Measurements from ENCODE around the gene TPPP3.

DNA sequence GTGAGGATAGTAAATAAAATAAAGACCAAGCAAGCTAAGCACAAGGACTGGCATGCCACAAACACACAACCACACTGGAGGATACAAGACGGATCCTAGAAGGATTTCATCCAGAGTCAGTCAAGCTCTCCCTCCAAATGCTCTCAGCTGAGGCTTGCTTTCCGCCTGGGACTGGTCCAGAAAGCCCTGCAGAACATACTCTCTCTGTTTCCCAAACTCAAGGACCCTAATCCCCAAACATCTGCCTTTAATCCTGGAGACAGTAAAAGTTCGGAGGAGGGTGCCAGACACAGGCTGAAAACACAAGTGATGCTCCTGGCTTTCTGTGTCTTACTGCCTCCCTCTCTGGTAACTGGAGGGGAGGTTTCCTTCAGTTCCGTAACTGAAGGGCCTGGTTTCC is 32.3 kb upstream of the TPPP3 start:
- TF ChIP-seq, protein P1, sequence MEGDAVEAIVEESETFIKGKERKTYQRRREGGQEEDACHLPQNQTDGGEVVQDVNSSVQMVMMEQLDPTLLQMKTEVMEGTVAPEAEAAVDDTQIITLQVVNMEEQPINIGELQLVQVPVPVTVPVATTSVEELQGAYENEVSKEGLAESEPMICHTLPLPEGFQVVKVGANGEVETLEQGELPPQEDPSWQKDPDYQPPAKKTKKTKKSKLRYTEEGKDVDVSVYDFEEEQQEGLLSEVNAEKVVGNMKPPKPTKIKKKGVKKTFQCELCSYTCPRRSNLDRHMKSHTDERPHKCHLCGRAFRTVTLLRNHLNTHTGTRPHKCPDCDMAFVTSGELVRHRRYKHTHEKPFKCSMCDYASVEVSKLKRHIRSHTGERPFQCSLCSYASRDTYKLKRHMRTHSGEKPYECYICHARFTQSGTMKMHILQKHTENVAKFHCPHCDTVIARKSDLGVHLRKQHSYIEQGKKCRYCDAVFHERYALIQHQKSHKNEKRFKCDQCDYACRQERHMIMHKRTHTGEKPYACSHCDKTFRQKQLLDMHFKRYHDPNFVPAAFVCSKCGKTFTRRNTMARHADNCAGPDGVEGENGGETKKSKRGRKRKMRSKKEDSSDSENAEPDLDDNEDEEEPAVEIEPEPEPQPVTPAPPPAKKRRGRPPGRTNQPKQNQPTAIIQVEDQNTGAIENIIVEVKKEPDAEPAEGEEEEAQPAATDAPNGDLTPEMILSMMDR (IDR thresholded peaks at IDR 0.05): no peak
- TF ChIP-seq, protein P2, sequence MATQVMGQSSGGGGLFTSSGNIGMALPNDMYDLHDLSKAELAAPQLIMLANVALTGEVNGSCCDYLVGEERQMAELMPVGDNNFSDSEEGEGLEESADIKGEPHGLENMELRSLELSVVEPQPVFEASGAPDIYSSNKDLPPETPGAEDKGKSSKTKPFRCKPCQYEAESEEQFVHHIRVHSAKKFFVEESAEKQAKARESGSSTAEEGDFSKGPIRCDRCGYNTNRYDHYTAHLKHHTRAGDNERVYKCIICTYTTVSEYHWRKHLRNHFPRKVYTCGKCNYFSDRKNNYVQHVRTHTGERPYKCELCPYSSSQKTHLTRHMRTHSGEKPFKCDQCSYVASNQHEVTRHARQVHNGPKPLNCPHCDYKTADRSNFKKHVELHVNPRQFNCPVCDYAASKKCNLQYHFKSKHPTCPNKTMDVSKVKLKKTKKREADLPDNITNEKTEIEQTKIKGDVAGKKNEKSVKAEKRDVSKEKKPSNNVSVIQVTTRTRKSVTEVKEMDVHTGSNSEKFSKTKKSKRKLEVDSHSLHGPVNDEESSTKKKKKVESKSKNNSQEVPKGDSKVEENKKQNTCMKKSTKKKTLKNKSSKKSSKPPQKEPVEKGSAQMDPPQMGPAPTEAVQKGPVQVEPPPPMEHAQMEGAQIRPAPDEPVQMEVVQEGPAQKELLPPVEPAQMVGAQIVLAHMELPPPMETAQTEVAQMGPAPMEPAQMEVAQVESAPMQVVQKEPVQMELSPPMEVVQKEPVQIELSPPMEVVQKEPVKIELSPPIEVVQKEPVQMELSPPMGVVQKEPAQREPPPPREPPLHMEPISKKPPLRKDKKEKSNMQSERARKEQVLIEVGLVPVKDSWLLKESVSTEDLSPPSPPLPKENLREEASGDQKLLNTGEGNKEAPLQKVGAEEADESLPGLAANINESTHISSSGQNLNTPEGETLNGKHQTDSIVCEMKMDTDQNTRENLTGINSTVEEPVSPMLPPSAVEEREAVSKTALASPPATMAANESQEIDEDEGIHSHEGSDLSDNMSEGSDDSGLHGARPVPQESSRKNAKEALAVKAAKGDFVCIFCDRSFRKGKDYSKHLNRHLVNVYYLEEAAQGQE (IDR thresholded peaks at IDR 0.05; ENCODE audit: insufficient read depth in 1 of 2, low read depth in 2 of 2, low read length in 1 of 2): no peak
- TF ChIP-seq POLR2AphosphoS5 (IDR thresholded peaks at IDR 0.05; ENCODE audit: low read depth, low read length): no peak
- no peak for TF ChIP-seq SIN3A (IDR thresholded peaks at IDR 0.05; ENCODE audit: borderline replicate concordance, insufficient read depth, low read depth, low read length)
- TF ChIP-seq TCF7L2 (IDR thresholded peaks at IDR 0.05; ENCODE audit: low read depth, low read length): no peak
